ENCODE data around the gene CTSF. TPM values are rescaled to one million over a fixed set of nuclear protein-coding genes. Genes with fewer than 3 reads are reported as not detected.

Gene CTSF
- total RNA-seq, 4 donors from 2014 or later, result 61.6 to 114 (median 83.2) TPM

DNA sequence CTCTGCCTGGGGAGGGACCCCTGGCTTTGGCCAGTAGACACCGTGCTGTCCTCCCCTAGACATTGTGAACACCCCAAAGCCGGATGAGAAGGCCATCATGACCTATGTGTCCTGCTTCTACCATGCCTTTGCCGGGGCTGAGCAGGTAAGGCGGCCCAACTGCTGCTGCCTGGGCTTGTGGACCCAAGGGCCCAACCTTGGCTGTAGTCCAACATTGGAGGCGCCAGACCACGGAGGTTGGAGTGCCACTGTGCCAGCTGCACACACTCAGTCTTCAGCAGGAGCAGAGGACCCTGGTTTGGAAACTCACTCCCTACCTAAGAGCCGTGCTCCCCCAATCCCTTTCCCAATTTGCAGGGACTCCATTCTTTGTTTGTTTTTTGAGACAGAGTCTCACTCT lies 12.3 kb downstream of the CTSF start:
- Histone ChIP-seq H3K27me3 (peaks cover 9% of the 10 kb centered on the region), H3K4me3 (no peak overlapping the region), H3K4me1 (peaks cover 10% of the 10 kb centered on the region), H3K36me3 (no peaks in the 10 kb centered on the region), H3K27ac (no peak overlapping the region), H3K9me3 (no peaks in the 10 kb centered on the region)
- TF ChIP-seq POLR2AphosphoS5 (IDR thresholded peaks at IDR 0.05) (no peak), POLR2A (IDR thresholded peaks at IDR 0.05) (no peak), EP300 (IDR thresholded peaks at IDR 0.05) (no peak), CTCF (IDR thresholded peaks at IDR 0.05) (no peak)
- no peak for DNase-seq (ENCODE audit: low spot score in 2 of 2)
- 75% methylated on average over 3 of the region's 7 CpGs for WGBS

GRCh38 chr11:66555416-66555815 lies 13.0 kb downstream of the CTSF start:
- Histone ChIP-seq H3K9me3 (no peaks in the 10 kb centered on the region), H3K36me3 (no peaks in the 10 kb centered on the region), H3K4me1 (peaks cover 10% of the 10 kb centered on the region), H3K27me3 (peaks cover 9% of the 10 kb centered on the region), H3K27ac (no peak overlapping the region), H3K4me3 (no peak overlapping the region)
- TF ChIP-seq EP300 (IDR thresholded peaks at IDR 0.05) (no peak), POLR2A (IDR thresholded peaks at IDR 0.05) (no peak), POLR2AphosphoS5 (IDR thresholded peaks at IDR 0.05) (no peak), CTCF (IDR thresholded peaks at IDR 0.05) (no peak)
- DNase-seq (ENCODE audit: low spot score in 2 of 2), result no peak
- WGBS, result 86% methylated on average over 3 of the region's 3 CpGs

DNA sequence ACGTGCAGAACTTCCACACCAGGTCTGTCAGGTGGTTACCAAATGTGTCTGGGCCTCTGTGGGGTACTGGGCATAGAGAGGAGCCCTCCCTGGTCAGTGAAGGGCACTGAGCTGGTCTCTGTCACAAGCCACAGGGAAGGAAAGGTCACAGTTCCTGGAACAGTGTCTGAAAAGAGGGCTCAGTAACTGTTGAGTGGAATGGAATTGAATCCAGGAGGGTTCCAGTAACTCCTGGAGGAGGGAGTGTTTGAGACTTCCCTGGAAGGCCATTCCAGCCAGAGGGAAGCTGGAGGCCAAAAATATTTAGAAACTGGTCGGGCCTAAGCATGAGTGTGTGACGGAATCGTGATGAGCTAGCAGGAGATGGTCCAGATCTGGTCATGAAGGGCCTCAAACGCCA lies 13.8 kb downstream of the CTSF start:
- Histone ChIP-seq H3K27me3 (peaks cover 9% of the 10 kb centered on the region), H3K4me3 (no peak overlapping the region), H3K27ac (no peak overlapping the region), H3K36me3 (no peaks in the 10 kb centered on the region), H3K9me3 (no peaks in the 10 kb centered on the region), H3K4me1 (peaks cover 9% of the 10 kb centered on the region)
- TF ChIP-seq POLR2A (IDR thresholded peaks at IDR 0.05), result no peak
- no peak for TF ChIP-seq EP300 (IDR thresholded peaks at IDR 0.05)
- no peak for TF ChIP-seq POLR2AphosphoS5 (IDR thresholded peaks at IDR 0.05)
- TF ChIP-seq CTCF (IDR thresholded peaks at IDR 0.05), result no peak
- DNase-seq (ENCODE audit: low spot score in 2 of 2), result no peak
- WGBS, result 91% methylated on average over 4 of the region's 5 CpGs

GRCh38 chr11:66550887-66551286 lies 17.5 kb downstream of the CTSF start:
- TF ChIP-seq POLR2AphosphoS5 (IDR thresholded peaks at IDR 0.05), result no peak
- no peak for TF ChIP-seq EP300 (IDR thresholded peaks at IDR 0.05)
- no peak for TF ChIP-seq POLR2A (IDR thresholded peaks at IDR 0.05)
- TF ChIP-seq CTCF (IDR thresholded peaks at IDR 0.05), result no peak
- DNase-seq (ENCODE audit: low spot score in 2 of 2), result no peak
- H3K36me3 ChIP-seq, result no peaks in the 10 kb centered on the region
- WGBS, result 88% methylated on average over 4 of the region's 4 CpGs
- H3K27ac ChIP-seq, result no peak overlapping the region
- H3K4me1 ChIP-seq, result peaks cover 7% of the 10 kb centered on the region
- no peak overlapping the region for H3K4me3 ChIP-seq
- no peaks in the 10 kb centered on the region for H3K27me3 ChIP-seq
- H3K9me3 ChIP-seq, result no peaks in the 10 kb centered on the region

DNA sequence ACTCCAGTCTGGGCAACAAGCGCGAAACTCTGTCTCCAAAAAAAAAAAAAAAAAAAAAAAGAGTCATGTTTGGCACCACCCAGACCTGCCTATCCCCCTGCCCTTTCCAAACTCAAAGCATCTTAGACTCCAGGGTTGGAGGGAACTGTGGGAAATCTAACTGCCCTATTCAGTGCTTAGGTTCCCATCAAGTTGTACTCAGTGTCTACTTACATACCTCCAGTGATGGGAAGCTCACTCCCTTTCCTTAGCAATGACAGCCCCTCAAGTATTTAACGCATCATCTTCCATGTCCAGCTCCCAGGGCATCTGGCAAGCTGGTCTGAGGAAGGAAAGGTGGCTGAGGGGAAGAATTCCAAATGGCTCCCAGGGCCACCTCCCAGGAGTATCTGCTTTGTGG lies 18.7 kb downstream of the CTSF start:
- Histone ChIP-seq H3K9me3 (no peaks in the 10 kb centered on the region), H3K4me1 (peaks cover 16% of the 10 kb centered on the region), H3K36me3 (no peaks in the 10 kb centered on the region), H3K27me3 (no peaks in the 10 kb centered on the region), H3K27ac (no peak overlapping the region), H3K4me3 (no peak overlapping the region)
- no peak for DNase-seq (ENCODE audit: low spot score in 2 of 2)
- 88% methylated on average over 3 of the region's 3 CpGs for WGBS
- TF ChIP-seq POLR2AphosphoS5 (IDR thresholded peaks at IDR 0.05) (no peak), CTCF (IDR thresholded peaks at IDR 0.05) (no peak), POLR2A (IDR thresholded peaks at IDR 0.05) (no peak), EP300 (IDR thresholded peaks at IDR 0.05) (no peak)

Data from suprapubic skin (tissue), 4 donors.